Femur (tissue), 1 donor: ENCODE results near the gene BAIAP3.

Source experiments
- DNase-seq: peaks from one replicate; pipeline ENCODE4 v3.0.0-alpha.2; 2017

The BAIAP3 gene

GRCh38 chr16:1347962-1348361 is 14.5 kb downstream of the BAIAP3 start:
- DNase-seq = no peak

DNA sequence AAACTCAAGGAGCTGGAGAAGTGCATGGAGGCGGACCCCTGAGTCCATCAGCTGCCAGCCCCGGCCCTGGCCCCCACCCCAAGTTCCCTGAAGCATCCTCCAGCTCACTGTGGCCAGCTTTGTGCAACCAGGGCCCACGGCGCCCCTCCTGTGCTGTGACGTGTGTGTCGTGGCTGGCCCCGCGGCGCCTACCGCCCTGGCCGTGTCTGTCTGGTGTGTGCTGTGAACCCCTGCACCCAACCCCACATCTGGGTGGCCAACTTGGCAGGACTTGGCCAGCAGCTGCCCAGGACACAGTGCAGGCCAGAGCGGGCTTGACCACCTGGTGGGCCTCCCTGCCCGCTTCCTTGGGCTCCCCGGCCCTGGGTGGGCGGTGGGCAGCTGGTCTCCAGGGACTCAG is 15.0 kb downstream of the BAIAP3 start:
- DNase-seq = no peak

DNA sequence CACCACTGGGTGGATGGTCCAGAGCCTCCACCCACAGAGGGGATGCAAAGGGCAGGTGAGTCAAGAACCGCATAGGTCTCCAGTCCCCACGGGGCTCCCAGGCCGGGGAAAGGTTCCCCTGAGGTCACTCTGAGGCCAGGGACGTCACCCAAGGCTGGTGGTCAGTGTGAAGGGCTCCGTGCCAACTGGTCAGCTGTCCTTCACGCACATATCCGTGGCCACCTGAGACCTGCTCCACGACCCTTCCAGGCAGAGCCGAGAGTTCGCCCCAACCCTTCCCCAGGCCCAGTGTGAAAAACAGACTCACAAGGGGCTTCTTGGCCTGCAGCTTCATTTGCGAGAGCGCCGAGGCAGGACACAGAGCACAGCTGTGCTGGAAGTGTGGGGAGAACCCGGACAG is 15.5 kb downstream of the BAIAP3 start:
- no peak for DNase-seq

GRCh38 chr16:1349351-1349750 is 15.9 kb downstream of the BAIAP3 start:
- DNase-seq = no peak

DNA sequence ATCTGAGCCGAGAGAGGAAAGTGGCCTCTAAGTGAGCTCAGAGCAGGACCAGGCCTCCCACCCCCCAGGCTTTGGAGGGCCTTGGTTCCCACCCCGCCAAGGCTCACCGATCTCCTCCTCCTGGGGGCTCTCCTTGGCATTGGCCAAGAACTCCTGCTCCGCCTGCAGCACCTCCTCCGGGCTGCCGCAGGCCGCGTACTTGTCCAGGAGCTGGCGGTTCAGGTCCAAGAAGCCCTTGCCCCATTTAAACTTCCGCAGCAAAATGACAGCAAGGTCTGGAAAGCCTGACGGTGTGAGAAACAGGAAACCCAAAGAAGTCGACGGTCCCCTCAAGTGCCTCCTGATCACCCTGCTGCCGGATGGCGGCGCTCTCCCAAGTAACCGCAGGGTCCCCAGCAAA is 16.5 kb downstream of the BAIAP3 start:
- no peak for DNase-seq

DNA sequence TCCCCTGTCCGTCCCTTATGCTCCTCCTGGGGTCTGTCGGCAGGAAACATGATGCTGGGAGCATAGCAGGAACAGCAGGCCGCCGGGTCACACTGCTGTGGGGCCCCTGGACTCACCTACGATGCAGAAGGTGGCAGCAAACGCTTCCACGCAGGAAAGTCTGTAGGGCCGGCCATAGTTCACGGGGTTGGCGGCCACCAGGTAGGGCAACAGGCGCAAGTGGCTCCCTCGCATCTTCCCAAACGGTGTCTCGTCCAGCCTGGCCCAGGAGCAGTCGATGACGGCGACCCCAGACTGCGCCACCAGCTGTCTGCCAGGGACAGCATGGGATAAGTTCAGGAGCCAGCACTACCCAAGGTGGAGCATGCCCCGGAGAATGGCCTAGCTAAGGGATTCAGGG is 17.2 kb downstream of the BAIAP3 start:
- no peak for DNase-seq

GRCh38 chr16:1351215-1351581 is 17.8 kb downstream of the BAIAP3 start:
- no peak for DNase-seq

GRCh38 chr16:1351582-1352362 is 18.3 kb downstream of the BAIAP3 start, which contains the start of the genes GNPTG and TSR3:
Gene GNPTG, plus strand, starts transcription at chr16:1351931. Its CDS starts 35 bp downstream, at chr16:1351966.
Gene TSR3, minus strand, starts transcription at chr16:1351878. Its CDS starts 74 bp downstream, at chr16:1351804.
- peak; percentile 88 for DNase-seq

DNA sequence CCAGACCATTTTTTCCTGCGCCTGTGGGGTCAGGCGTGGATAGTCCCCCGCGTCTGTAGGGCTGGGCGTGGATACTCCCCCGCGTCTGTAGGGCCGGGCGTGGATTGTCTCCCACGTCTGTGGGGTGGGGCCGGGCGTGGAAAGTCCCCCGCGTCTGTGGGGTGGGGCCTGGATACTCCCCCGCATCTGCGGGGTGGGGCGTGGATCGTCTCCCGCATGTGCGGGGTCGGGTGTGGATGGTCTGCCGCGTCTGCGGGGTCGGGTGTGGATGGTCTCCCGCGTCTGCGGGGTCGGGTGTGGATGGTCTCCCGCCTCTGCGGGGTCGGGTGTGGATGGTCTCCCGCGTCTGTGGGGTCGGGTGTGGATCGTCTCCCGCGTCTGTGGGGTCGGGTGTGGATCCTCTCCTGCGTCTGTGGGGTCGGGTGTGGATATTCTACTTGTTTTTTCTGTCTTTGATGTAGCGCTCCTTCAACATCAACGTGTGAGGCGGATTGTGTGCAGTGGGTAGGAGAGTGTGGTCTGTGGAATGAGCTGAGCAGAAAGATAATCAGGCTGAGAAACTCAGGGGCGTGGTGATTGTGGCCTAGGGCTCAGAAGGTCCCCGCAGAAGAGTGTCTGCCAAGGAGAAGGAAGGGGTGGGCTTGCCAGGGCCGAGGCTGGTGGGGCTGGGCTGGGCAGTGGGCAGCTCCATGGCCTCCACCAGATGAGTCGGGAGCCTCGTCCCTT is 21.5 kb downstream of the BAIAP3 start:
- no peak for DNase-seq

- no peak for DNase-seq
Measured at GRCh38 chr16:1355591-1355990, 22.1 kb downstream of the BAIAP3 start.

DNA sequence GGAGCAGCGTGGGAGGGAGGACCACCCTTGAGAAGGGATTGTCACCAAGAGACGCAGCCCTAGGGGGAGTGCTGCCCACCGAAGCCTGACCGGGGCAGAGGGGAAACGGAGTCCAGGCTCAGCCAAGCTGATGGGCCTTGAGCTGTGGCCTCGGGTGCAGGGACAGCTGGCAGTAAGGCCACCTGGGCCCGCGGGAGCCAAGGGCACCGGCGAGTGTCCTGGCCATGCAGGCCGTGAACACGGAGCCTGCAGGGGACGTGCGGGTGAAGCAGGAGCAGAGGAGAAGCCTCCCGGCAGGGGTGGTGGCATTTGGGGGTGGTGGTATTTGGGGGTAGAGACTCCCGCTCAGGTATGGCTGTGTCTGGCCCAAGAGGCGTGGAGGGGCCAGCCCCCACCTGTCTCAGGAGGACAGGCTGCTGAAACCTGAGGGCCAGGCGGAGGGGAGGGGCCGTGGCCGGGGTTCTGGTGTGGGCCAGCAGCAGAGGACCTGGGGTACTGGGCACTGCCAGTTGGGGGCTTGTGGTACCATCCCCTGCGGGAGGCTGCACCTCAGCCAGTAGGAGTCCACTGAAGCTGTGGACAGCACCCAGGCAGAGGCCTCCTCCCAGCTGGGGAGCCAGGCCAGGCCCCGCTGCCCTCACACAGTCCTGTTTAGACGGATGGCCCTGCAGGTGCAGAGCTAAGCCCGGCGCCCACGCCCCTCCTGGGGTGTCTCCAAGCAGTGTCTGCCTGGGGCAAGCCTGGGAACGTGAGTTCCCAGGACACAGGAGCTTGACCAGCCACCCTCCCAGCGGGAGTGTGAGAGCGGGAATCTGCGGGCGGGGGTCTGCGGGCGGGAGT is 22.8 kb downstream of the BAIAP3 start:
- DNase-seq = no peak

GRCh38 chr16:1357906-1358566 is 24.6 kb downstream of the BAIAP3 start:
- DNase-seq = no peak

DNA sequence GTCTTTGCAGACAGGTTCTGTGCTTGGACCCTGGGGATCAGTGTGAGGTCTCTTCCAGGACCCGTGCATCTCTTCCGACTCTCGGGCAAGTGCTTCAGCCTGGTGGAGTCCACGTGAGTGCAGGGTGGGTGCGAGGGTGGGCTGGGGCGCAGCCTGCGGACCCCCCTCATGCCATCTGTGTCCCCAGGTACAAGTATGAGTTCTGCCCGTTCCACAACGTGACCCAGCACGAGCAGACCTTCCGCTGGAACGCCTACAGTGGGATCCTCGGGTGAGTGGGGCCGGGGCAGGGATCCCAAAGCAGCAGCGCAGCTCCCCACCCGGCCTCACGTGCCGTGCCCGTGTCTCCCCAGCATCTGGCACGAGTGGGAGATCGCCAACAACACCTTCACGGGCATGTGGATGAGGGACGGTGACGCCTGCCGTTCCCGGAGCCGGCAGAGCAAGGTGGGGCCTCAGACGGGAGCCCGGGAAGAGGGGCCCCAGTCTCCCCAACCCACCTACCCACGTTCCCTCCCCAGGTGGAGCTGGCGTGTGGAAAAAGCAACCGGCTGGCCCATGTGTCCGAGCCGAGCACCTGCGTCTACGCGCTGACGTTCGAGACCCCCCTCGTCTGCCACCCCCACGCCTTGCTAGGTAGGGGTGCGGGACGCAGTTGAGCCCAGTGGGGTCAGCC is 28.4 kb downstream of the BAIAP3 start:
- no peak for DNase-seq

DNA sequence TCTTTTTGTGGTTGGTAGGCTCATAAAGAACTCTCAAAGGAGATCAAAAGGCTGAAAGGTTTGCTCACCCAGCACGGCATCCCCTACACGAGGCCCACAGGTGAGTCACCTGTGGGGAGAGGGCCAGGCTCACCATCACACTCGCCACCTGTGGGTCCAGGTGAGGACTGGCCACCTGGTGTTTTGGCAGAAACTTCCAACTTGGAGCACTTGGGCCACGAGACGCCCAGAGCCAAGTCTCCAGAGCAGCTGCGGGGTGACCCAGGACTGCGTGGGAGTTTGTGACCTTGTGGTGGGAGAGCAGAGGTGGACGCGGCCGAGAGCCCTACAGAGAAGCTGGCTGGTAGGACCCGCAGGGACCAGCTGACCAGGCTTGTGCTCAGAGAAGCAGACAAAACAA is 29.4 kb downstream of the BAIAP3 start:
- no peak for DNase-seq

DNA sequence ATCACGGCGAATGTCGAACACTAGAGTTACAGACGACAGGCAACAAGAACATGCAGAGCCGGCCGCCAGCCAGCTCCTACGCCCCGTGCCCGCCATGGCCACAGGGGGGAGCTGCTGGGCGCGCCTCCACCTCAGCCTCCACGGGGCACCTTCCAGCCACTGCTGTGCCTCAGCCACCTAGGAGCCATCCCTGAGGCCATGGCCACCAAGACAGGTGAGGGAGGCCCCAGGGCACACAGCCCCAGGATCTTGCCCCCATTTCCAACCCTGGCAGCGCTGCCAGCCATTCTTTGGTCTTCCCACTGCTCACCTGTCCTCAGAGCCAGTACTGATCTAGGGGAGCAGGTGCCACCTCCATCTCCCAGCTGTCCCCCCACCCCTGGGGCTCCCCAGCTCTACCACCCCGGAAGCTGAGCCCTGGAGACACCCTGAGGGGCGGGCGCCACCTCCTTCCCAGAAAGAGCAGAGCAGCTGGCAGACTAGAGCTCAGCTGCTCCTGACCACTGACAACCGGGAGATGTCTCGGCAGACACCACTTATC is 30.1 kb downstream of the BAIAP3 start:
- no peak for DNase-seq

GRCh38 chr16:1364510-1364909 is 31.1 kb downstream of the BAIAP3 start:
- DNase-seq = no peak

- DNase-seq = no peak
Measured at GRCh38 chr16:1366060-1366711, 32.7 kb downstream of the BAIAP3 start.

GRCh38 chr16:1366712-1367299 is 33.4 kb downstream of the BAIAP3 start:
- DNase-seq = no peak

GRCh38 chr16:1367486-1368174 is 34.2 kb downstream of the BAIAP3 start:
- no peak for DNase-seq
